ENCODE data around the gene TNNT1. TPM values are rescaled to one million over a fixed set of nuclear protein-coding genes. Genes with fewer than 3 reads are reported as not detected.

The TNNT1 gene
- polyA plus RNA-seq, 1 of the 3 experiments (the other 2 are of a cell fraction) = 39.5 TPM

DNA sequence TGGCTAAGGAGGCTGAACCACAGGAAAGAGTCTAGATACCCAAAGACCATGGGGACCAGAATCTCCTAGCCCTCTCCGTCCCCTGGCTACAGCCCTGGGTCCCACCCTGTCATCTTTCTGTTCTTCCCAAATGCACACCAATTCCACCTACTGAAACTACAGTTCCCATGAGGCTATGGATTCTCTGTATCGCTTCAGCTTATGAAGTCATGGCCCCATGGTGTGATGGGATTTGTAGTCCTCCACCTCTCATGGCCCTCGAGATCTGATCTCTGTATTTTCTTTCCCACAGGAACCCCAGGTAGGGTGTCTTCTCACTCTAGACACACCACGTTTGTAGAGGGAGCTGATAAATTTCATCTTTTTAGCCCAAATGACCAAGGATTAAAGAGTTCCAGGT lies 48.5 kb upstream of the TNNT1 start:
- 44% methylated on average over 4 of the region's 4 CpGs for WGBS (ENCODE audit: low lambda C conversion rate)
- Histone ChIP-seq H3K36me3 (replicated peaks in 1 of 2; ENCODE audit: control insufficient read depth in 1 of 2, insufficient read depth in 2 of 2, low read length in 1 of 2) (no peaks in the 10 kb centered on the region), H3K27ac (ENCODE audit: low read depth in 2 of 2, low read length in 1 of 2) (no peak overlapping the region), H3K4me3 (ENCODE audit: low read depth in 2 of 2, low read length in 1 of 2) (no peak overlapping the region), H3K27me3 (ENCODE audit: insufficient read depth) (no peaks in the 10 kb centered on the region), H3K79me2 (ENCODE audit: insufficient read depth) (no peaks in the 10 kb centered on the region), H4K20me1 (ENCODE audit: insufficient read depth) (no peaks in the 10 kb centered on the region), H3K9me3 (no peaks in the 10 kb centered on the region), H3F3A (replicated peaks; ENCODE audit: insufficient read depth) (no peaks in the 10 kb centered on the region), H2AFZ (ENCODE audit: low read depth) (no peak overlapping the region), H3K9me2 (no peaks in the 10 kb centered on the region), H3K4me1 (ENCODE audit: control insufficient read depth in 1 of 2, insufficient read depth in 2 of 2, low read depth in 1 of 2, low read length in 1 of 2) (no peaks in the 10 kb centered on the region), H3K9ac (no peak overlapping the region), H3K4me2 (no peak overlapping the region)
- TF ChIP-seq, protein P1, sequence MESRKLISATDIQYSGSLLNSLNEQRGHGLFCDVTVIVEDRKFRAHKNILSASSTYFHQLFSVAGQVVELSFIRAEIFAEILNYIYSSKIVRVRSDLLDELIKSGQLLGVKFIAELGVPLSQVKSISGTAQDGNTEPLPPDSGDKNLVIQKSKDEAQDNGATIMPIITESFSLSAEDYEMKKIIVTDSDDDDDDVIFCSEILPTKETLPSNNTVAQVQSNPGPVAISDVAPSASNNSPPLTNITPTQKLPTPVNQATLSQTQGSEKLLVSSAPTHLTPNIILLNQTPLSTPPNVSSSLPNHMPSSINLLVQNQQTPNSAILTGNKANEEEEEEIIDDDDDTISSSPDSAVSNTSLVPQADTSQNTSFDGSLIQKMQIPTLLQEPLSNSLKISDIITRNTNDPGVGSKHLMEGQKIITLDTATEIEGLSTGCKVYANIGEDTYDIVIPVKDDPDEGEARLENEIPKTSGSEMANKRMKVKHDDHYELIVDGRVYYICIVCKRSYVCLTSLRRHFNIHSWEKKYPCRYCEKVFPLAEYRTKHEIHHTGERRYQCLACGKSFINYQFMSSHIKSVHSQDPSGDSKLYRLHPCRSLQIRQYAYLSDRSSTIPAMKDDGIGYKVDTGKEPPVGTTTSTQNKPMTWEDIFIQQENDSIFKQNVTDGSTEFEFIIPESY (IDR thresholded peaks at IDR 0.05; ENCODE audit: borderline replicate concordance, low read depth) = no peak
- TF ChIP-seq MEF2A (IDR thresholded peaks at IDR 0.05; ENCODE audit: borderline replicate concordance, low read depth) (no peak), RFX5 (IDR thresholded peaks at IDR 0.05; ENCODE audit: low read length) (no peak)
- TF ChIP-seq, protein P2, sequence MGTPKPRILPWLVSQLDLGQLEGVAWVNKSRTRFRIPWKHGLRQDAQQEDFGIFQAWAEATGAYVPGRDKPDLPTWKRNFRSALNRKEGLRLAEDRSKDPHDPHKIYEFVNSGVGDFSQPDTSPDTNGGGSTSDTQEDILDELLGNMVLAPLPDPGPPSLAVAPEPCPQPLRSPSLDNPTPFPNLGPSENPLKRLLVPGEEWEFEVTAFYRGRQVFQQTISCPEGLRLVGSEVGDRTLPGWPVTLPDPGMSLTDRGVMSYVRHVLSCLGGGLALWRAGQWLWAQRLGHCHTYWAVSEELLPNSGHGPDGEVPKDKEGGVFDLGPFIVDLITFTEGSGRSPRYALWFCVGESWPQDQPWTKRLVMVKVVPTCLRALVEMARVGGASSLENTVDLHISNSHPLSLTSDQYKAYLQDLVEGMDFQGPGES (IDR thresholded peaks at IDR 0.05; ENCODE audit: low read depth, low read length) = no peak
- TF ChIP-seq, protein P3, sequence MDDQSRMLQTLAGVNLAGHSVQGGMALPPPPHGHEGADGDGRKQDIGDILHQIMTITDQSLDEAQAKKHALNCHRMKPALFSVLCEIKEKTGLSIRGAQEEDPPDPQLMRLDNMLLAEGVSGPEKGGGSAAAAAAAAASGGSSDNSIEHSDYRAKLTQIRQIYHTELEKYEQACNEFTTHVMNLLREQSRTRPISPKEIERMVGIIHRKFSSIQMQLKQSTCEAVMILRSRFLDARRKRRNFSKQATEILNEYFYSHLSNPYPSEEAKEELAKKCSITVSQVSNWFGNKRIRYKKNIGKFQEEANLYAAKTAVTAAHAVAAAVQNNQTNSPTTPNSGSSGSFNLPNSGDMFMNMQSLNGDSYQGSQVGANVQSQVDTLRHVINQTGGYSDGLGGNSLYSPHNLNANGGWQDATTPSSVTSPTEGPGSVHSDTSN (IDR thresholded peaks at IDR 0.05) = no peak
- POLR2A ChIA-PET = interaction anchor here (1.5 kb wide), 1 partner anchor 9 kb away, joined by 4 read pairs; no protein-coding TSS in a partner anchor
- no peak for DNase-seq
- CTCF ChIA-PET = interaction anchor here (0.6 to 1.4 kb wide), 3 partner anchors 37 to 408 kb away, joined by 3 to 4 read pairs (median 4); partner anchors contain the start of gene ZNF865

DNA sequence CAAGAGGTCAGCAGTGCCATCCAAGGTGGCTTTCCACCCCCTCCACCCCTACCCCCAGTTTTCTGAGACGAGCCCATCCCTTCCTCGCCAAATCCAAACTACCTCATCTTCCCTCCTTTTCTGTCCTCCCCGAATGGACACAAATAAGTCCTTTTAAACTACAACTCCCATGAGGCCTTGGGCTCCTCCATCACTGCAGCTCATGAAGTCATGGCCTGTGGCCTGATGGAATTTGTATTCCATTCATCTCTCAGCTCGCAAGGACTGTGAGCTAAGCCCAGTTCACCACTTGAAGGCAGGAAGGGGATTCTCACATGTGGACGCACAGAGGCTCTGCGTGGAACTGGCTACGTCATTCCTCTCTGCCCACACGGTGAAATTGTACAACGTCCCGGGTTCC lies 47.8 kb upstream of the TNNT1 start:
- POLR2A ChIA-PET = no interaction called here
- TF ChIP-seq EP300 (IDR thresholded peaks at IDR 0.05; ENCODE audit: borderline replicate concordance in 1 of 2, low read depth in 1 of 2, low read length in 1 of 2) = no peak
- TF ChIP-seq, protein P2 (IDR thresholded peaks at IDR 0.05; ENCODE audit: low read depth, low read length) = no peak
- TF ChIP-seq, protein P4, sequence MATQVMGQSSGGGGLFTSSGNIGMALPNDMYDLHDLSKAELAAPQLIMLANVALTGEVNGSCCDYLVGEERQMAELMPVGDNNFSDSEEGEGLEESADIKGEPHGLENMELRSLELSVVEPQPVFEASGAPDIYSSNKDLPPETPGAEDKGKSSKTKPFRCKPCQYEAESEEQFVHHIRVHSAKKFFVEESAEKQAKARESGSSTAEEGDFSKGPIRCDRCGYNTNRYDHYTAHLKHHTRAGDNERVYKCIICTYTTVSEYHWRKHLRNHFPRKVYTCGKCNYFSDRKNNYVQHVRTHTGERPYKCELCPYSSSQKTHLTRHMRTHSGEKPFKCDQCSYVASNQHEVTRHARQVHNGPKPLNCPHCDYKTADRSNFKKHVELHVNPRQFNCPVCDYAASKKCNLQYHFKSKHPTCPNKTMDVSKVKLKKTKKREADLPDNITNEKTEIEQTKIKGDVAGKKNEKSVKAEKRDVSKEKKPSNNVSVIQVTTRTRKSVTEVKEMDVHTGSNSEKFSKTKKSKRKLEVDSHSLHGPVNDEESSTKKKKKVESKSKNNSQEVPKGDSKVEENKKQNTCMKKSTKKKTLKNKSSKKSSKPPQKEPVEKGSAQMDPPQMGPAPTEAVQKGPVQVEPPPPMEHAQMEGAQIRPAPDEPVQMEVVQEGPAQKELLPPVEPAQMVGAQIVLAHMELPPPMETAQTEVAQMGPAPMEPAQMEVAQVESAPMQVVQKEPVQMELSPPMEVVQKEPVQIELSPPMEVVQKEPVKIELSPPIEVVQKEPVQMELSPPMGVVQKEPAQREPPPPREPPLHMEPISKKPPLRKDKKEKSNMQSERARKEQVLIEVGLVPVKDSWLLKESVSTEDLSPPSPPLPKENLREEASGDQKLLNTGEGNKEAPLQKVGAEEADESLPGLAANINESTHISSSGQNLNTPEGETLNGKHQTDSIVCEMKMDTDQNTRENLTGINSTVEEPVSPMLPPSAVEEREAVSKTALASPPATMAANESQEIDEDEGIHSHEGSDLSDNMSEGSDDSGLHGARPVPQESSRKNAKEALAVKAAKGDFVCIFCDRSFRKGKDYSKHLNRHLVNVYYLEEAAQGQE (IDR thresholded peaks at IDR 0.05; ENCODE audit: low read depth, low read length) = no peak
- TF ChIP-seq, protein P5, sequence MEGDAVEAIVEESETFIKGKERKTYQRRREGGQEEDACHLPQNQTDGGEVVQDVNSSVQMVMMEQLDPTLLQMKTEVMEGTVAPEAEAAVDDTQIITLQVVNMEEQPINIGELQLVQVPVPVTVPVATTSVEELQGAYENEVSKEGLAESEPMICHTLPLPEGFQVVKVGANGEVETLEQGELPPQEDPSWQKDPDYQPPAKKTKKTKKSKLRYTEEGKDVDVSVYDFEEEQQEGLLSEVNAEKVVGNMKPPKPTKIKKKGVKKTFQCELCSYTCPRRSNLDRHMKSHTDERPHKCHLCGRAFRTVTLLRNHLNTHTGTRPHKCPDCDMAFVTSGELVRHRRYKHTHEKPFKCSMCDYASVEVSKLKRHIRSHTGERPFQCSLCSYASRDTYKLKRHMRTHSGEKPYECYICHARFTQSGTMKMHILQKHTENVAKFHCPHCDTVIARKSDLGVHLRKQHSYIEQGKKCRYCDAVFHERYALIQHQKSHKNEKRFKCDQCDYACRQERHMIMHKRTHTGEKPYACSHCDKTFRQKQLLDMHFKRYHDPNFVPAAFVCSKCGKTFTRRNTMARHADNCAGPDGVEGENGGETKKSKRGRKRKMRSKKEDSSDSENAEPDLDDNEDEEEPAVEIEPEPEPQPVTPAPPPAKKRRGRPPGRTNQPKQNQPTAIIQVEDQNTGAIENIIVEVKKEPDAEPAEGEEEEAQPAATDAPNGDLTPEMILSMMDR (IDR thresholded peaks at IDR 0.05) = no peak
- no peak for TF ChIP-seq GABPA (IDR thresholded peaks at IDR 0.05; ENCODE audit: low read depth)
- TF ChIP-seq SIN3A (IDR thresholded peaks at IDR 0.05; ENCODE audit: borderline replicate concordance, low read depth, low read length) = no peak
- no peak for TF ChIP-seq NFIC (IDR thresholded peaks at IDR 0.05; ENCODE audit: borderline replicate concordance)
- no peak for TF ChIP-seq POLR2AphosphoS5 (IDR thresholded peaks at IDR 0.05; ENCODE audit: low read depth, low read length)
- no peak for TF ChIP-seq JUND (IDR thresholded peaks at IDR 0.05)
- TF ChIP-seq, protein P6, sequence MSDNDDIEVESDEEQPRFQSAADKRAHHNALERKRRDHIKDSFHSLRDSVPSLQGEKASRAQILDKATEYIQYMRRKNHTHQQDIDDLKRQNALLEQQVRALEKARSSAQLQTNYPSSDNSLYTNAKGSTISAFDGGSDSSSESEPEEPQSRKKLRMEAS (IDR thresholded peaks at IDR 0.05; ENCODE audit: low read depth) = no peak
- TF ChIP-seq FOXM1 (IDR thresholded peaks at IDR 0.05; ENCODE audit: low read depth) = no peak

More for the DNA sequence above, 47.8 kb upstream of the TNNT1 start:
- no peak overlapping the region for H3K4me2 ChIP-seq
- 79% methylated on average over 8 of the region's 10 CpGs for WGBS (ENCODE audit: low lambda C conversion rate)
- H3K27me3 ChIP-seq (ENCODE audit: insufficient read depth) = no peaks in the 10 kb centered on the region
- CTCF ChIA-PET = interaction anchor here (0.9 kb wide), 1 partner anchor 36 kb away, joined by 4 read pairs; no protein-coding TSS in a partner anchor
- no peaks in the 10 kb centered on the region for H4K20me1 ChIP-seq (ENCODE audit: insufficient read depth)
- no peak overlapping the region for H3K4me3 ChIP-seq (ENCODE audit: low read depth in 2 of 2, low read length in 1 of 2)
- H3K36me3 ChIP-seq (replicated peaks in 1 of 2; ENCODE audit: control insufficient read depth in 1 of 2, insufficient read depth in 2 of 2, low read length in 1 of 2) = no peaks in the 10 kb centered on the region
- H3F3A ChIP-seq (replicated peaks; ENCODE audit: insufficient read depth) = no peaks in the 10 kb centered on the region
- H3K4me1 ChIP-seq (ENCODE audit: control insufficient read depth in 1 of 2, insufficient read depth in 2 of 2, low read depth in 1 of 2, low read length in 1 of 2) = no peaks in the 10 kb centered on the region
- no peak for DNase-seq
- no peaks in the 10 kb centered on the region for H3K79me2 ChIP-seq (ENCODE audit: insufficient read depth)
- H3K27ac ChIP-seq (ENCODE audit: low read depth in 2 of 2, low read length in 1 of 2) = no peak overlapping the region
- H3K9ac ChIP-seq = no peak overlapping the region
- H2AFZ ChIP-seq (ENCODE audit: low read depth) = no peak overlapping the region
- no peaks in the 10 kb centered on the region for H3K9me3 ChIP-seq
- no peaks in the 10 kb centered on the region for H3K9me2 ChIP-seq
